IPS DF 6.9 (cell line): ENCODE data around the gene PALM3.

Experiments
- DNase-seq: peaks from one replicate; pipeline ENCODE4 v3.0.0-alpha.2; 2013; ENCODE audit warnings: low read depth, low spot score
- H3K27ac ChIP-seq: one replicate; pipeline ENCODE4 v1.5.1; 2013; ENCODE audit warnings: low read length, control low read depth
- H3K27me3 ChIP-seq: 2 replicates; pipeline ENCODE4 v1.6.1; 2013; ENCODE audit warnings: mild to moderate bottlenecking, low read length; ENCODE audit not compliant: control insufficient read depth, insufficient read depth
- H3K36me3 ChIP-seq: 2 replicates; pipeline ENCODE4 v1.6.1; 2013; ENCODE audit warnings: low read length; ENCODE audit not compliant: control insufficient read depth, insufficient read depth
- H3K4me1 ChIP-seq: 2 replicates; pipeline ENCODE4 v1.6.1; 2013; ENCODE audit warnings: low read length; ENCODE audit not compliant: control insufficient read depth, insufficient read depth
- H3K4me3 ChIP-seq: 2 replicates; pipeline ENCODE4 v1.5.1; 2013; ENCODE audit warnings: mild to moderate bottlenecking, low read length
- H3K9me3 ChIP-seq: 2 replicates; pipeline ENCODE4 v1.6.1; 2013; ENCODE audit warnings: low read length, inconsistent platforms; ENCODE audit not compliant: control insufficient read depth, insufficient read depth
- WGBS: extraction: QIAGEN DNeasy Blood & Tissue Kit; methylation state at CpG from one replicate; pipeline ENCODE4 v1.1.7; 2013; ENCODE audit warnings: mixed read lengths, missing lambda C conversion rate; ENCODE audit not compliant: insufficient read length, insufficient coverage; 5-methylcytosine and 5-hydroxymethylcytosine counted together

PALM3 gene

GRCh38 chr19:14101003-14101545, 39.2 kb upstream of the PALM3 start:
- DNase-seq: no peak
- Histone ChIP-seq H3K27ac (no peak overlapping the region), H3K36me3 (no peaks in the 10 kb centered on the region; the same call in 1 of the 2 replicates), H3K27me3 (no peaks in the 10 kb centered on the region), H3K4me1 (no peaks in the 10 kb centered on the region), H3K4me3 (no peak overlapping the region), H3K9me3 (no peaks in the 10 kb centered on the region)
- no CpG with 5 or more reads among the region's 6 CpGs for WGBS

DNA sequence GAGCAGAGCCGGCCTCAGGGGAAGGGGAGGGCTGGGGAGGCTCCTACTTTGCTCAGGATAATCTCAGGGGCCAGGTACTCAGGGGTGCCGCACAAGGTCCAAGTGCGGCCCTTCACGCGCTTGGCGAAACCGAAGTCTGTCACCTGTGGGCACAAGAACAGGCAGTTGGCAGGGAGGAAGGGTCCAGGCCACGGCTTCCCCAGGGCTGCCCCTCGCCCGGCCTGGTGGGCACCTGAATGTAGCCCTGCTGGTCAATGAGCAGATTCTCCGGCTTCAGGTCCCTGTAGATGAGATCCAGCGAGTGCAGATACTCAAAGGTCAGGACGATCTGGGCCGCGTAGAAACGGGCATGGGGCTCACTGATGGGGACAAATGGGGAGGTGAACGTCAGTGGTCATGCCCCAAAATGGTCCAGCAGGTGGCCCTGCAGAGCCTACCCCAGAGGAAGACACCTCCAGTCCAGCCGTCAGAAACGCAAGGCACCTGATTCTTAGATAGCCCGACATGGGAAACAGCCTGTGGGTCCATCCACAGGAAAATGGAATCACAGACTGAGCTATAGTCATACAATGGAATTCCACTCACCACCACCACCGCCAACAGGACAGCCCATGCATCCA, 35.8 kb upstream of the PALM3 start:
- no peak for DNase-seq
- H3K9me3 ChIP-seq: no peaks in the 10 kb centered on the region
- no CpG with 5 or more reads among the region's 21 CpGs for WGBS
- no peak overlapping the region for H3K27ac ChIP-seq
- no peak overlapping the region for H3K4me3 ChIP-seq
- H3K27me3 ChIP-seq: no peaks in the 10 kb centered on the region
- H3K4me1 ChIP-seq: no peaks in the 10 kb centered on the region
- H3K36me3 ChIP-seq: no peaks in the 10 kb centered on the region

GRCh38 chr19:14096272-14096992, 34.6 kb upstream of the PALM3 start:
- H3K4me1 ChIP-seq: 0 out of 2 replicates have a peak, but pooled peaks cover 1% of the 10 kb centered on the region
- H3K27me3 ChIP-seq: no peaks in the 10 kb centered on the region
- H3K27ac ChIP-seq: no peak overlapping the region
- no peaks in the 10 kb centered on the region for H3K9me3 ChIP-seq
- no peaks in the 10 kb centered on the region for H3K36me3 ChIP-seq
- no CpG with 5 or more reads among the region's 11 CpGs for WGBS
- DNase-seq: no peak
- no peak overlapping the region for H3K4me3 ChIP-seq

GRCh38 chr19:14094854-14095253, 33.0 kb upstream of the PALM3 start:
- H3K27me3 ChIP-seq: no peaks in the 10 kb centered on the region
- no peaks in the 10 kb centered on the region for H3K9me3 ChIP-seq
- H3K27ac ChIP-seq: no peak overlapping the region
- DNase-seq: no peak
- H3K4me3 ChIP-seq: no peak overlapping the region
- no CpG with 5 or more reads among the region's 7 CpGs for WGBS
- H3K4me1 ChIP-seq: 0 out of 2 replicates have a peak, but pooled peaks cover 1% of the 10 kb centered on the region
- no peaks in the 10 kb centered on the region for H3K36me3 ChIP-seq

- WGBS: no CpG with 5 or more reads among the region's 9 CpGs
- no peak for DNase-seq
- peaks cover 3% of the 10 kb centered on the region; the same call in 1 of the 2 replicates for H3K4me1 ChIP-seq
- H3K36me3 ChIP-seq: peaks cover 5% of the 10 kb centered on the region
- no peak overlapping the region for H3K4me3 ChIP-seq
- H3K27me3 ChIP-seq: no peaks in the 10 kb centered on the region
- no peak overlapping the region for H3K27ac ChIP-seq
- H3K9me3 ChIP-seq: no peaks in the 10 kb centered on the region
Measured at GRCh38 chr19:14093117-14093823, 31.4 kb upstream of the PALM3 start.

- Histone ChIP-seq H3K27me3 (no peaks in the 10 kb centered on the region), H3K9me3 (no peaks in the 10 kb centered on the region), H3K36me3 (peaks cover 8% of the 10 kb centered on the region), H3K4me3 (peak overlapping the region; percentile 89; the same call in 1 of the 2 replicates), H3K27ac (no peak overlapping the region), H3K4me1 (peaks cover 3% of the 10 kb centered on the region; the same call in 1 of the 2 replicates)
- WGBS: no CpG with 5 or more reads among the region's 15 CpGs
- DNase-seq: no peak
Measured at GRCh38 chr19:14091813-14092462, 30.1 kb upstream of the PALM3 start.

DNA sequence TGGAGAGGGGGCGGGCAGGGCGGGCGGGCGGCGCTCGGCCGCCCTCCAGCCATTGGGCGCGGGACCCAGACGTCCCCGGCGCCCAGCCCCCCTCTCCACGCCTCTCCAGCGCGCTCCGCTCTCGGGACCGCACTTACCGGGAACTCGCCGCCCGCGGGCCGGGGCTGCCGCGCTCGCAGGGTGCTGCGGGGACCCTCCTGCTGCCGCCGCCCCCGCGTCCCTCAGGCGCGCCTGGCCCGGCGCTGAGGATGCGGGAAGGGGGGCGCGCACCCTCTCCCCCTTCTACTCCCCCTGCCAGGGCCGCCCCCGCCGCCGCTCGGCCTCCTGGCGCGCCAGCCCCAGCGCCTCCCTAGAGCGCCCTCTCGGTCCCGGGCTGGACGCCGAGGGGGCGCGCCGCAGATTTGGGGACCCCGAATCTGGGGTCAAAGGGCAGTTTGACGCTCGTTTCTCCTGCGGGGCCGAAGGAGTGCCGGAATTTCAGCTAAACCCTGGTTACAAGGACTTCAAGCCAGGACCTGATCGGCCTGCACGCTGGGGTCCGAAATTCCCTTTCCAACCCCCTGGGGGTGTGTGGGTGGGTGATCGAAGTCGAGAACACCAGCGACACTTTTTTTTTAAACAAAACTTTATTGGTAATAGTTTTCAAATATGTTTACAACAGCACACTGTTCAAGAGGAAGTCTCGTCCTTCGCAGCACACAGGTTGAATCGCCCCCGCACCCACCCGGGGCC, 29.4 kb upstream of the PALM3 start:
- Histone ChIP-seq H3K27me3 (no peaks in the 10 kb centered on the region), H3K4me1 (peaks cover 3% of the 10 kb centered on the region; the same call in 1 of the 2 replicates), H3K4me3 (peak overlapping the region; percentile 89), H3K27ac (no peak overlapping the region), H3K36me3 (peaks cover 8% of the 10 kb centered on the region), H3K9me3 (no peaks in the 10 kb centered on the region)
- DNase-seq: no peak
- WGBS: no CpG with 5 or more reads among the region's 72 CpGs

DNA sequence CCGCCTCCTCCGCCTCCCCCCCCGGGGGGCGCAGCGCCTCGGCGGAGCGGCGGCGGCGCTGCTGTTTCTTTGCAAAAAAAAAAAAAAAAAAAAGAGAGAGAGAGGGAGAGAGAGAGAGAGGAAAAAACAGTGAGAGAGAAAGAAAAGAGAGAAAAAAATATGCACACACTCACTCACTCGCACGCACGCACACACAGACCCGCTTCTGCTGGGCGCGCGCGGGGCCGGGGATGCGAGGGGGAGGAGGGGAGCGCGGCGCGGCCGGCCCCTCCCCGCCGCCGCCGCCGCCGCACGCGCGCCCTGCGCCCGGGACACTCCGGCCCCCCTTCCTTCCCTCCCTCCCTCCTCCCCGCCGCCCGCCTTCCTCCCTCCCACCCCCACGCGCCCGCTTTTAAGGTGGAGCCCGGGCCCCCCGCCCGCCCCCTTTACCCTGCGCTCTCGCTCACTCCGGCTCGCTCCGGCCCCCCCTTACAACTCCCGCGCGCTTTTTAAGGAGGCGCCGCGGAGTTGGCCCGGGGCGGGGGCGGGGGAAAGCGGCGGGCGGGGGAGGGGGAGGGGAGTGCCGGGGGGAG, 28.7 kb upstream of the PALM3 start, which contains the start of gene SAMD1:
Gene SAMD1 (minus strand): TSS at position 243 of the 572 bp plus-strand sequence.
- H3K4me3 ChIP-seq: peak within 1 kb of the TSS; percentile 93
- WGBS: no CpG with 5 or more reads among the region's 65 CpGs
- no peak within 1 kb of the TSS for H3K27ac ChIP-seq
- H3K4me1 ChIP-seq: peaks cover 3% of the 10 kb centered on the region; the same call in 1 of the 2 replicates
- no peaks in the 10 kb centered on the region for H3K9me3 ChIP-seq
- H3K27me3 ChIP-seq: no peaks in the 10 kb centered on the region
- DNase-seq: no peak
- H3K36me3 ChIP-seq: peaks cover 8% of the 10 kb centered on the region

DNA sequence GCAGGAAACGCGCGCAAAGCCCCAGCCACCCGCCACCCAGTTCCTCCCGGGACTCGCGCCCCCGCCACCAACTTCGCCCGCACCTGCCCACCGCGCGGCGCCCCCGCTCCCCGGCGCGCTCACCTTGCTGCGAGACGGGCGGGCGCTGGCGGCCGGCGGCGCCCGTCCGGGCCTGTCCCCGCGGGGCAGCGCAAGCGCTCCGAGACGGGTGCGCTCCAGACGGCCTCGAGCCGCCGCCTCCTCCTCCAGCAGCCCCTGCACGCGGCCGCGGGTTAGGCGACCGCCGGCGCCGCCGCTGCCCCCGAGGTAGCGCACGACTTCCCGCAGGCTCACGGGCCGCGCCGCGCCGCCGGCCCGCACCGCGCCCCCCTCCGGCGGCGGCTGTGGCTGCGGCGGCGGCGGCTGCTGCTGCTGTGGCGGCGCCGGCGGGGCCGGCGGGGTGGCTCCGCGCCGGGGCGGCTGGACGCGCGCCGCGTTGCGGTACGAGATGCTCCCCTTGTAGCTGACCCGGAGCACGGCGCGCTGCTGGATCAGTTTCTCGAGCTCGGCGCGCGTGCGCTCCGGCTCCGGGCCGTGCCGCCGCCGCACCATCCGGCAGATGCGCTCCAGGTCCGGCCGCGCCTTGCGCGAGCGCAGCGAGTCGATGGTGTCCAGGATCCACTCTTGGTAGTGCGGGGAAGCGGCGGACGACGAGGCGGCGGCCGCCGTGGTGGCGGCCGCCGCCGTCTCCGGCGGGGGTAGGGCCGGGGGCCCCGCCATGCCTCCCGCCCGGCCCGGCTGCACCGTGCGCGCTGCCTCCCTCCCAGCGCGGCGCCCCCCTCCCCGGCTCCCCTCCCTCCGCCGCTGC, 28.0 kb upstream of the PALM3 start:
- Histone ChIP-seq H3K27ac (no peak overlapping the region), H3K36me3 (peaks cover 8% of the 10 kb centered on the region), H3K4me3 (peak overlapping the region; percentile 93; the same call in 1 of the 2 replicates), H3K9me3 (no peaks in the 10 kb centered on the region), H3K4me1 (peaks cover 3% of the 10 kb centered on the region; the same call in 1 of the 2 replicates), H3K27me3 (no peaks in the 10 kb centered on the region)
- no peak for DNase-seq
- no CpG with 5 or more reads among the region's 142 CpGs for WGBS
